ENCODE data around the gene BLVRA.

The BLVRA gene

DNA sequence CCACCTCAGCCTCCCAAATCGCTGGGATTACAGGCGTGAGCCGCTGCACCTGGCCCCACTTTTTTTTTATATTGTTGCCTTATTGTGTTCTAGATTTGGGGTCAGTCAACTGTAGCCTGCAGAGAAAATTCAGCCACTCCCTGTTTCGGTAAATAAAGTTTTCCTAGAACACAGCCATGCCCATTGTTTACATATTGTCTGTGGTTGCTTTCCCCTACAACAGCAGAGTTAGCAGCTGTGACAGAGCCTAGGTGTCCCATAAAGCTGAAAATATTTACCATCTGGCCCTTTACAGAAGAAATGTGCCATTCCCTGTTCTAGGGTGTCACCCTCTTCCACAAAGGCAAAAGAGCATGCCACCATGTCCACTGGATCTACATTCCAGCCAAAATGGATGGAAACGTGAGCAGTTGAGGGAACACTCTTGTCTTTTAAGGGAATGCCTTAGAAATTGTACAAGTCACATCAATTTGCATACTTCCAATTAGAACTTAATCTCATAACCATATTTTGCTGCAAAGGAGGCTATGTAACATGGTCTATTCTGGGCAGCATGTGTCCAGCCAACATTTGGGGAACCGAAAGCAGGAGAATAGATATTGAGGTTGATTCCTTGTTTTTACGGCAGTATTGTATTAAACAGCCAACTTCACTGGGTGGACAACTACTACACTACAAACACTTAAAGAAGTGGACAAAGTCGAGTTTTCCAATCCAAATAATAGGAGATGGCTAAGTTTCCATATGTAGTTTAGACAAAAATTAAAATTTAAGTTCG, 11.0 kb upstream of the BLVRA start:
- Histone ChIP-seq H3K4me2 (ENCODE audit: low read length) (no peak overlapping the region), H4K20me1 (ENCODE audit: control insufficient read depth, insufficient read depth, low read depth, low read length) (no peaks in the 10 kb centered on the region)

DNA sequence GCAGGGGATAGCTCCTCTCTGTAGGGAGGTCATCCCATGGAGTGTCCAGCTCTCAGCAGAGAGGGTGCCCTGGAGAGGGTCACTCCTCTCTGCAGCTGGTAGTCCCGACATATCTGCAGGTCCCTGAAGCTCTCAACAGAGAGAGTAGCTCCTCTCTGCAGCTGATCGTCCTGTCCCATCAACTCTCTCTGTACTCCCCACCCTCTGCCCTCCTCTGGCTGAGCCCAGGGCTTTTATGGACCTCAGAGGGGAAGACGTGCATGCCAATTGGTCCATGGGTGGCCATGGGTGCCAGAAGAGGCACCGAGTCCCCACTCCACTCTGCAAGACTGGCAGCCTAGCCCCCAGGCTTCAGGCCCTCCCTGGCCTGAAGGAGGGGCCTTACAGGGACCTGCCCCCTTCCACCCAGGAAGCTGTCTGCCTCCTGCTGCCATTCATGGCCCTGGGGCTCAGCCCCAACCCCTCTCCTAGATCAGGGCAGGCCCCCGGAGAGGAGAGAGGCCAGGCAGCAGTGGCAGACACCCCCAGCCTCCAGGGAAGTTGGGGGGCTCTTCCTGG, 9.0 kb upstream of the BLVRA start:
- Histone ChIP-seq H3K9me2 (replicated peaks; ENCODE audit: control insufficient read depth, low read length) (no peaks in the 10 kb centered on the region), H3K27ac (ENCODE audit: low read depth, low read length) (no peak overlapping the region), H3K4me3 (ENCODE audit: low read length) (no peak overlapping the region), H3K9me3 (ENCODE audit: control insufficient read depth, insufficient read depth, low read length) (no peaks in the 10 kb centered on the region), H3K79me2 (ENCODE audit: control insufficient read depth, low read length) (no peaks in the 10 kb centered on the region), H3K4me1 (ENCODE audit: control insufficient read depth, low read length) (no peaks in the 10 kb centered on the region), H4K20me1 (ENCODE audit: control insufficient read depth, insufficient read depth, low read depth, low read length) (no peaks in the 10 kb centered on the region), H3K27me3 (ENCODE audit: control insufficient read depth, low read length) (peaks cover 14% of the 10 kb centered on the region), H3F3A (ENCODE audit: control insufficient read depth, insufficient read depth) (no peaks in the 10 kb centered on the region), H3K4me2 (ENCODE audit: low read length) (no peak overlapping the region), H3K36me3 (ENCODE audit: control insufficient read depth, low read length) (no peaks in the 10 kb centered on the region)
- no peak for TF ChIP-seq EZH2phosphoT487 (IDR thresholded peaks at IDR 0.05; ENCODE audit: borderline replicate concordance, low read length)
- TF ChIP-seq, protein P1, sequence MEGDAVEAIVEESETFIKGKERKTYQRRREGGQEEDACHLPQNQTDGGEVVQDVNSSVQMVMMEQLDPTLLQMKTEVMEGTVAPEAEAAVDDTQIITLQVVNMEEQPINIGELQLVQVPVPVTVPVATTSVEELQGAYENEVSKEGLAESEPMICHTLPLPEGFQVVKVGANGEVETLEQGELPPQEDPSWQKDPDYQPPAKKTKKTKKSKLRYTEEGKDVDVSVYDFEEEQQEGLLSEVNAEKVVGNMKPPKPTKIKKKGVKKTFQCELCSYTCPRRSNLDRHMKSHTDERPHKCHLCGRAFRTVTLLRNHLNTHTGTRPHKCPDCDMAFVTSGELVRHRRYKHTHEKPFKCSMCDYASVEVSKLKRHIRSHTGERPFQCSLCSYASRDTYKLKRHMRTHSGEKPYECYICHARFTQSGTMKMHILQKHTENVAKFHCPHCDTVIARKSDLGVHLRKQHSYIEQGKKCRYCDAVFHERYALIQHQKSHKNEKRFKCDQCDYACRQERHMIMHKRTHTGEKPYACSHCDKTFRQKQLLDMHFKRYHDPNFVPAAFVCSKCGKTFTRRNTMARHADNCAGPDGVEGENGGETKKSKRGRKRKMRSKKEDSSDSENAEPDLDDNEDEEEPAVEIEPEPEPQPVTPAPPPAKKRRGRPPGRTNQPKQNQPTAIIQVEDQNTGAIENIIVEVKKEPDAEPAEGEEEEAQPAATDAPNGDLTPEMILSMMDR (IDR thresholded peaks at IDR 0.05; ENCODE audit: low read depth, low read length, poor library complexity, severe bottlenecking) = no peak

More for the DNA sequence above, 11.0 kb upstream of the BLVRA start:
- no peaks in the 10 kb centered on the region for H3K4me1 ChIP-seq (ENCODE audit: control insufficient read depth, low read length)
- H3K27ac ChIP-seq (ENCODE audit: low read depth, low read length) = no peak overlapping the region
- H3K9me2 ChIP-seq (replicated peaks; ENCODE audit: control insufficient read depth, low read length) = no peaks in the 10 kb centered on the region
- H3K36me3 ChIP-seq (ENCODE audit: control insufficient read depth, low read length) = no peaks in the 10 kb centered on the region
- H3K4me3 ChIP-seq (ENCODE audit: low read length) = no peak overlapping the region
- peaks cover 10% of the 10 kb centered on the region; the same call in 1 of the 2 replicates for H3K27me3 ChIP-seq (ENCODE audit: control insufficient read depth, low read length)
- H3F3A ChIP-seq (ENCODE audit: control insufficient read depth, insufficient read depth) = no peaks in the 10 kb centered on the region
- H3K9me3 ChIP-seq (ENCODE audit: control insufficient read depth, insufficient read depth, low read length) = no peaks in the 10 kb centered on the region
- TF ChIP-seq EZH2phosphoT487 (IDR thresholded peaks at IDR 0.05; ENCODE audit: borderline replicate concordance, low read length) = no peak
- TF ChIP-seq, protein P1 (IDR thresholded peaks at IDR 0.05; ENCODE audit: low read depth, low read length, poor library complexity, severe bottlenecking) = no peak
- no peaks in the 10 kb centered on the region for H3K79me2 ChIP-seq (ENCODE audit: control insufficient read depth, low read length)

DNA sequence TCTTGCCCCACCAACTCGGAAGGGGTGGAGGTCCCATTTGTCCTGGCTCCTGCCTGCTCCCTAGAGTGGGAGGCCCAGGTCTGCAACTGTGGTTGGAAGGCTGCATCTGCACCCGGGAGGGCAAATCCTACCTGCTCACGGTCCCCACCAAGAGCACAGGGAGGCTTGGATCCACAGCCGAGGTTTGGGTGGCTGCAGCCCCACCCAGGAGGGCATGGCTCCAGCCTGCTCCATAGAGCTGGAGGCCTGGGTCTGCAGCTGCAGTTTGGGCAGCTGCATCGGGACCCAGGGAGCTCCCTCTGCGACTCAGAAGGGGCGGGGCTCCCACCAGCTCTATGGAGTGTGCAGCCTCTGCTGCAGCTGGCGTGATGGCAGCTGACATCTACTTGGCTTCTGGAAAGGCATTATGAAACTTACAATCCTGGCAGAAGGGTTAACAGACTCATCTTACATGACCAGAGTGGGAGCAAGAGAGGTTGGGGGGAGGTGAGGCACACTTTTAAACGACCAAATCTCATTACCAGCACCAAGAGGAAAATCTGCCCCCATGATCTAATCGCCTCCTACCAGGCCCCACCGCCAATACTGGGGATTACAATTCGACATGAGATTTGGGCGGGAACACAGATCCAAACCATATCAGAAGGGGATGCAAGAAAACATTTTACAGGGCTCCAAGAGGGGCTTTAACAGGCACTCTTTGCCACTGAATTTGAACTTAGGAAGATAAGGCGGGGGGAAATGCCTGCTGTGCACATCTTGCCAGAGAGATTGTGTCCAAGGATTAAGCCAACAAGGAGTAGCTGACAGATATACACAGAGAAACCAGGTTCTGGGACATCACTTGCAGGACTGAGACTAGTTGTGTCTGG, 8.2 kb upstream of the BLVRA start:
- no peaks in the 10 kb centered on the region for H3K79me2 ChIP-seq (ENCODE audit: control insufficient read depth, low read length)
- TF ChIP-seq, protein P1 (IDR thresholded peaks at IDR 0.05; ENCODE audit: low read depth, low read length, poor library complexity, severe bottlenecking) = no peak
- TF ChIP-seq EZH2phosphoT487 (IDR thresholded peaks at IDR 0.05; ENCODE audit: borderline replicate concordance, low read length) = no peak
- no peak overlapping the region for H3K27ac ChIP-seq (ENCODE audit: low read depth, low read length)
- no peaks in the 10 kb centered on the region for H3F3A ChIP-seq (ENCODE audit: control insufficient read depth, insufficient read depth)
- H3K4me2 ChIP-seq (ENCODE audit: low read length) = no peak overlapping the region
- H3K9me3 ChIP-seq (ENCODE audit: control insufficient read depth, insufficient read depth, low read length) = no peaks in the 10 kb centered on the region
- H3K27me3 ChIP-seq (ENCODE audit: control insufficient read depth, low read length) = peaks cover 14% of the 10 kb centered on the region
- H3K36me3 ChIP-seq (ENCODE audit: control insufficient read depth, low read length) = no peaks in the 10 kb centered on the region
- no peak overlapping the region for H3K4me3 ChIP-seq (ENCODE audit: low read length)
- H4K20me1 ChIP-seq (ENCODE audit: control insufficient read depth, insufficient read depth, low read depth, low read length) = no peaks in the 10 kb centered on the region
- no peaks in the 10 kb centered on the region for H3K4me1 ChIP-seq (ENCODE audit: control insufficient read depth, low read length)
- H3K9me2 ChIP-seq (replicated peaks; ENCODE audit: control insufficient read depth, low read length) = no peaks in the 10 kb centered on the region
